OCI-LY7 (cell line): Measurements from ENCODE around the gene SIVA1. TPM values are rescaled to one million over a fixed set of nuclear protein-coding genes. Genes with fewer than 3 reads are reported as not detected.

ENCODE experiments used
- BruUV-seq: library from RNA; stranded (reverse); fragments of 400-500 nt; replicated peaks from 2 replicates; lab custom pipeline; 2021; lab: Mats Ljungman, UMichigan
- CTCF ChIA-PET: fragments of 300-600 bp; sonication (Branson Sonifier 250); formaldehyde crosslinking; loops from one replicate; lab custom pipeline; 2022; ENCODE audit warnings: antibody characterized with exemption; ENCODE audit not compliant: unreplicated experiment; lab: Charles Lee
- POLR2A ChIA-PET: fragments of 300-600 bp; sonication (Branson Sonifier 250); formaldehyde crosslinking; loops from one replicate; lab custom pipeline; 2022; ENCODE audit warnings: antibody characterized with exemption; lab: Charles Lee
- DNase-seq: peaks from one replicate; pipeline ENCODE4 v3.0.0-alpha.2; 2015; ENCODE audit warnings: low spot score
- H2AFZ ChIP-seq: fragments of 200-600 bp; sonication (generic), shearing (Covaris generic); 2 replicates; pipeline ENCODE4 v1.6.1; 2014; ENCODE audit warnings: mild to moderate bottlenecking, antibody characterized with exemption, low read length, moderate library complexity
- H3K27ac ChIP-seq: fragments of 200-600 bp; sonication (generic); 2 replicates; pipeline ENCODE4 v1.5.1; 2014; ENCODE audit warnings: mixed run types, low read depth, mild to moderate bottlenecking, moderate library complexity, low read length, inconsistent platforms; ENCODE audit not compliant: poor library complexity, severe bottlenecking
- H3K36me3 ChIP-seq: fragments of 200-600 bp; sonication (generic); 2 replicates; pipeline ENCODE4 v1.6.1; 2014; ENCODE audit warnings: mild to moderate bottlenecking, antibody characterized with exemption, low read length, moderate library complexity, mixed read lengths; ENCODE audit not compliant: insufficient read depth
- H3K4me1 ChIP-seq: fragments of 200-600 bp; sonication (generic); 2 replicates; pipeline ENCODE4 v1.5.1; 2014; ENCODE audit warnings: mild to moderate bottlenecking, low read length; ENCODE audit not compliant: insufficient read depth, poor library complexity, severe bottlenecking
- H3K4me2 ChIP-seq: fragments of 200-600 bp; sonication (generic); 2 replicates; pipeline ENCODE4 v1.6.1; 2014; ENCODE audit warnings: mild to moderate bottlenecking, low read length
- H3K4me3 ChIP-seq: fragments of 200-600 bp; sonication (generic); 2 replicates; pipeline ENCODE4 v1.5.1; 2014; ENCODE audit warnings: mild to moderate bottlenecking, low read depth, low read length; ENCODE audit not compliant: poor library complexity, severe bottlenecking
- H3K79me2 ChIP-seq: fragments of 200-600 bp; sonication (generic); 2 replicates; pipeline ENCODE4 v1.6.1; 2016; ENCODE audit warnings: low read depth, mild to moderate bottlenecking, low read length, moderate library complexity, mixed read lengths; ENCODE audit not compliant: insufficient read depth
- H3K9me2 ChIP-seq: fragments of 200-600 bp; sonication (generic); 2 replicates; pipeline ENCODE4 v1.6.1; 2016; ENCODE audit warnings: mild to moderate bottlenecking, low read length, mixed read lengths; ENCODE audit not compliant: insufficient read depth
- H3K9me3 ChIP-seq: fragments of 200-600 bp; sonication (generic); 2 replicates; pipeline ENCODE4 v1.6.1; 2014; ENCODE audit warnings: mild to moderate bottlenecking, mixed run types, low read length, mixed read lengths
- H4K20me1 ChIP-seq: fragments of 200-600 bp; sonication (generic); 2 replicates; pipeline ENCODE4 v1.6.1; 2014; ENCODE audit warnings: mild to moderate bottlenecking, antibody characterized with exemption, low read length, moderate library complexity, mixed read lengths; ENCODE audit not compliant: insufficient read depth
- EZH2phosphoT487 ChIP-seq: fragments of 200-600 bp; sonication (generic); IDR thresholded peaks from 2 replicates; pipeline ENCODE4 v1.6.1; 2018; ENCODE audit warnings: low read depth, borderline replicate concordance, mild to moderate bottlenecking, mixed run types, antibody characterized with exemption, low read length, moderate library complexity, mixed read lengths
- intact Hi-C: fragments of 100-400 bp; cut with micrococcal nuclease; formaldehyde crosslinking; loops from one replicate; pipeline ENCODE4 v1.10.0; 2022; ENCODE audit not compliant: unreplicated experiment
- total RNA-seq, 2 experiments: library from RNA; depleted of rRNA in 1 of 2; stranded (reverse); fragments of >200 nt in 1 of 2; shearing (Covaris generic) in 1 of 2; gene quantifications; 2 replicates each; pipeline ENCODE4 v1.2.3, GENCODE V29; 2014 to 2022
- TF ChIP-seq, protein P1 (sequence below): fragments of 200-600 bp; sonication (generic); conservative IDR thresholded peaks from 2 replicates; pipeline ENCODE4 v1.5.1; 2014; ENCODE audit warnings: mild to moderate bottlenecking, antibody characterized with exemption, low read length, moderate library complexity, mixed read lengths

Gene SIVA1
- total RNA-seq, 2 experiments from 2014 or later: 111 to 244 TPM

DNA sequence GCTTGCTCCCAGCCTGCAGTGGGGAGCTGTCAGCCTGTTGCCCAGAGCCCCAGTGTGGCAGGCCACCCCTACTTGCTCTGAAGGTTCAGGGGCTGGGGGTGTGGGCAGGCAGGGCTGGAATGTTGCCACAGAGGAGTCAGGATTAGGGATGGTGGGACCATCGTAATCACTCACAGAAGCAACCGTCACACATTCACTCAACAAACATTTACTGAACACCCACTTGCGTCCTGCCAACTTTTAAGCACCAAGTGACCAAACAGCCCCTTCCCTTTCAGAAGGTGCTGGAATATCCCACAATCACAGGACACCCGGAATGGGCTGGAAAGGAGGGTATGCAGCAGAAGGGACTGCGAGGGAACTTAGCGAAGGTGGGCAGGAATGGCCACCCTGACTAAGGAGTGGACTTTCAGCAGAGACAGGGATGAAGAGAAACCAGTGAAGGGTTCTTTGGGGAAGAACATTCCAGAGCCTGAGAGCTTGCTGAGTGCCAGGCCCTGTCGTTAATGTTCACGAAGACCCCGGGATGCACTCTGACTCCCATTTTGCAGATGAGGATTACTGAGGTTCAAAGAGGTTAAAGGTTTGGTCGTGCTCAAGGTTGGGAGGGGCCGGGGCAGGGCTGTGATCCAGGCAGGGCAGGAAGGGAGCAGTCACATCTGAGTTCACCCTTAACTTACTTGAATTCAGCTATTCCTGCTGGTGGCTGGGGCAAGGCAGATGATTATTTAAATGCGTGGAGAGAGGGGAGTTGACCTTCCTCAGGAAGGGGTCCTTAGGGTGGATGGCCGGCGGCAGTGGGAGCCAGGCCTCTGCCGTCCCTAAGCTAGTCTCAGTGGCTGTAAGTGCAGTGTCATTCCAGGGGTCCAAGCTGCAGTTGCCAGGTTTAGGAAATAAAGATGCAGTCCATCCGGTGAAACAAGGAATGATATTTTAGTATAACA, 45.6 kb downstream of the SIVA1 start:
- no peak overlapping the region for H3K4me3 ChIP-seq
- H3K9me2 ChIP-seq: no peaks in the 10 kb centered on the region
- H3K36me3 ChIP-seq: no peaks in the 10 kb centered on the region
- ChIA-PET POLR2A (no interaction called here), CTCF (no interaction called here)
- no peak for DNase-seq
- no peak overlapping the region for H2AFZ ChIP-seq
- no peaks in the 10 kb centered on the region for H3K9me3 ChIP-seq
- H4K20me1 ChIP-seq: peaks cover 9% of the 10 kb centered on the region; the same call in 1 of the 2 replicates
- no peaks in the 10 kb centered on the region for H3K79me2 ChIP-seq
- H3K4me1 ChIP-seq: peaks cover 34% of the 10 kb centered on the region
- intact Hi-C loops: no loop called here
- TF ChIP-seq, protein P1, sequence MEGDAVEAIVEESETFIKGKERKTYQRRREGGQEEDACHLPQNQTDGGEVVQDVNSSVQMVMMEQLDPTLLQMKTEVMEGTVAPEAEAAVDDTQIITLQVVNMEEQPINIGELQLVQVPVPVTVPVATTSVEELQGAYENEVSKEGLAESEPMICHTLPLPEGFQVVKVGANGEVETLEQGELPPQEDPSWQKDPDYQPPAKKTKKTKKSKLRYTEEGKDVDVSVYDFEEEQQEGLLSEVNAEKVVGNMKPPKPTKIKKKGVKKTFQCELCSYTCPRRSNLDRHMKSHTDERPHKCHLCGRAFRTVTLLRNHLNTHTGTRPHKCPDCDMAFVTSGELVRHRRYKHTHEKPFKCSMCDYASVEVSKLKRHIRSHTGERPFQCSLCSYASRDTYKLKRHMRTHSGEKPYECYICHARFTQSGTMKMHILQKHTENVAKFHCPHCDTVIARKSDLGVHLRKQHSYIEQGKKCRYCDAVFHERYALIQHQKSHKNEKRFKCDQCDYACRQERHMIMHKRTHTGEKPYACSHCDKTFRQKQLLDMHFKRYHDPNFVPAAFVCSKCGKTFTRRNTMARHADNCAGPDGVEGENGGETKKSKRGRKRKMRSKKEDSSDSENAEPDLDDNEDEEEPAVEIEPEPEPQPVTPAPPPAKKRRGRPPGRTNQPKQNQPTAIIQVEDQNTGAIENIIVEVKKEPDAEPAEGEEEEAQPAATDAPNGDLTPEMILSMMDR: no peak
- TF ChIP-seq EZH2phosphoT487: no peak
- no peak overlapping the region for H3K4me2 ChIP-seq
- BruUV-seq: no TSS peak
- no peak overlapping the region for H3K27ac ChIP-seq

DNA sequence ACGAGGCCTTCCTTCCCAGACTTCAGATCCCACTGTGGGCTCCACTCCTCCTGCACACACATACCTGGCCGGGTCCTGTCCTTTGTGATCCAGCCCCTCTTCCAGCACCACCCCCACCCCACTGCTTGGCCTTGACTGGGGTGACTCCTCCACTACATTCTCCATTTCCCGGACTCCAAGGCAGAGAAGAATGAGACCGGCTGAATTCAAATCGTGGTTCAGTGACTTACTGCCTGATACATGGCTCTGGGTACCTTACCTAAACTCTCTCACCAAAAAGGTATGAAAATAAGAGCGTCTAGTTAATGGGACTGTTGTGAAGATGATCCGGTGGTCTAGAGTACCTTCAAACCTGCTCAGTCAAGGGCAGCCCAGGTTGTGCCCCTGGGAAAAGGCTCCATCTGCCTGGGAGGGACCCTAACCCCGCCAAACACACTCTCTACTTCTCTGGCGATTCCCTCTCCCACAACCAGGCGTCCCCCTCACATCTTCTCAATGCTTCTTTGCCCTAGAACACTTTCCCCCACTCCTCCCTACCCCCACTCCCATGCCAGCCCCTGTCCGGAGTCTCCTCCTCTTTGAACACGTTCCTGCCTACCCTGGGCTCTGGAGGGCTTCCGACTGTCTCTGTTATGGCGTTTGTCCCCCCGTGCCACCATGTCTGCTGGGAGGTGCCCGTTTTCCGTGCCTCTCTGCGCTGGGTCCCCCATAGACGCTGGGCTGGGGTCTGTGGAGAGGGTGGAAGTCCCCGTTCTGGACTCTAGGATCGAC, 46.5 kb downstream of the SIVA1 start:
- ChIA-PET POLR2A (no interaction called here), CTCF (no interaction called here)
- no peak for DNase-seq
- peak overlapping the region; percentile 73 for H3K4me2 ChIP-seq
- H3K9me3 ChIP-seq: no peaks in the 10 kb centered on the region
- BruUV-seq: no TSS peak
- H3K4me1 ChIP-seq: peaks cover 34% of the 10 kb centered on the region
- H4K20me1 ChIP-seq: 0 out of 2 replicates have a peak, but pooled peaks cover 4% of the 10 kb centered on the region
- no peaks in the 10 kb centered on the region for H3K79me2 ChIP-seq
- TF ChIP-seq EZH2phosphoT487: no peak
- TF ChIP-seq, protein P1: 0 out of 2 replicates have a peak, but pooled peaks have one; percentile 2
- peak overlapping the region; percentile 44 for H3K4me3 ChIP-seq
- no peaks in the 10 kb centered on the region for H3K9me2 ChIP-seq
- no peak overlapping the region for H3K27ac ChIP-seq
- peak overlapping the region; percentile 45; the same call in 1 of the 2 replicates for H2AFZ ChIP-seq
- intact Hi-C loops: no loop called here
- H3K36me3 ChIP-seq: no peaks in the 10 kb centered on the region
